Osteocyte (in vitro differentiated cells): ENCODE measurements around the gene PPP2R1A. TPM values are rescaled to one million over a fixed set of nuclear protein-coding genes. Genes with fewer than 3 reads are reported as not detected.

ENCODE experiments used
- DNase-seq: peaks from one replicate; pipeline ENCODE4 v3.0.0; 2021; ENCODE audit warnings: mixed read lengths; ENCODE audit not compliant: unreplicated experiment; ENCODE audit errors: extremely low spot score
- H3K27ac Mint-ChIP-seq: one replicate; pipeline ENCODE4 v1.8.0; 2021; ENCODE audit warnings: mild to moderate bottlenecking, mixed read lengths; ENCODE audit not compliant: unreplicated experiment
- H3K27me3 Mint-ChIP-seq: one replicate; pipeline ENCODE4 v1.8.0; 2021; ENCODE audit warnings: mixed read lengths; ENCODE audit not compliant: unreplicated experiment
- H3K36me3 Mint-ChIP-seq: one replicate; pipeline ENCODE4 v1.8.0; 2021; ENCODE audit warnings: mixed read lengths; ENCODE audit not compliant: unreplicated experiment
- H3K4me1 Mint-ChIP-seq: one replicate; pipeline ENCODE4 v1.8.0; 2021; ENCODE audit warnings: mixed read lengths; ENCODE audit not compliant: unreplicated experiment
- H3K4me3 Mint-ChIP-seq: one replicate; pipeline ENCODE4 v1.8.0; 2021; ENCODE audit warnings: mild to moderate bottlenecking, moderate library complexity, mixed read lengths; ENCODE audit not compliant: unreplicated experiment
- H3K9me3 Mint-ChIP-seq: one replicate; pipeline ENCODE4 v1.8.0; 2021; ENCODE audit warnings: mixed read lengths; ENCODE audit not compliant: unreplicated experiment
- CTCF ChIP-seq: fragments of 200-600 bp; sonication (generic); IDR thresholded peaks from 2 replicates; pipeline ENCODE4 v1.5.0; 2021; ENCODE audit warnings: antibody characterized with exemption, mild to moderate bottlenecking, moderate library complexity
- long read RNA-seq: library from polyadenylated mRNA; unstranded; transcript quantifications from one replicate; pipeline ENCODE4 v2.0.0, GENCODE V29; 2021
- total RNA-seq: library from RNA; stranded (reverse); gene quantifications from 2 replicates; pipeline ENCODE4 v1.2.1, GENCODE V29; 2021

PPP2R1A gene
- 257 and 269 TPM in 2 replicates for total RNA-seq
- long read RNA-seq, full-length matches to known transcripts: 334 of 396 reads
- long read RNA-seq, partial matches to known transcripts: 53 of 396 reads
- long read RNA-seq, other reads (novel, unspliced or antisense): 9 of 396 reads

DNA sequence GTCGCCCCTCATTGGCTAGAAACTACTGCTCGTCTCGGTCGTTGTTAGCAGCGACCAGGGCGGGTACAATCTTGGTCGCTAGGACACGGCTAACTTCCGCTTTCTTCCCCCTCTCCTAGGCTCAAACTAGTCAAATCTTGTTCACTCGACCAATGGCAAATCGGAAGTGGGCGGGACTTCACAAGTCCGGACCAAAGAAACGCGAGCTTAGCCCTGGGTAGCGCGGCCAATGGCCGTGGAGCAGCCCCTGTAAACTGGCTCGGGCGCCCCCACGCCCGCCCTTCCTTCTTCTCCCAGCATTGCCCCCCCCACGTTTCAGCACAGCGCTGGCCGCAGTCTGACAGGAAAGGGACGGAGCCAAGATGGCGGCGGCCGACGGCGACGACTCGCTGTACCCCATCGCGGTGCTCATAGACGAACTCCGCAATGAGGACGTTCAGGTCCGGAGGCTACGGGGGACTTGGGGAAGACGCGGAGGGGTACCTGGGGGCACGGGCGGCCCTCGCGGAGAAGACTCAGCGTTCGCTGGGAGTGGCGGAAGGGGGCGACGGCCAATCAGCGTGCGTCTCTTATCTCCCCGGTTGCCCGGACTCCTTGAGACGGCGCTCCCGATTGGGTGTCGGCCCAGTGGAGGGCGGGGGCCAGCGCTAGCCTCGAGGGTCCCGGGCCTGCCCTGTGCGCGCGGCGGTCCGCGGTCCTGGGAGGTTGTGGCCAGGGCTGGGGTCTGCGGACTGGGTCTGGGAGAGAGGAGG, at the start of gene PPP2R1A:
Gene PPP2R1A, plus strand, starts transcription at position 318 of the 752 bp plus-strand sequence. Its CDS starts 45 bp downstream, at position 363.
- H3K27ac Mint-ChIP-seq: peak within 1 kb of the TSS; percentile 100
- no peaks in the 10 kb centered on the region for H3K9me3 Mint-ChIP-seq
- peaks cover 37% of the 10 kb centered on the region for H3K4me1 Mint-ChIP-seq
- peaks cover 20% of the 10 kb centered on the region for H3K36me3 Mint-ChIP-seq
- H3K4me3 Mint-ChIP-seq: peak within 1 kb of the TSS; percentile 98
- no peaks in the 10 kb centered on the region for H3K27me3 Mint-ChIP-seq
- no peak for TF ChIP-seq CTCF
- DNase-seq: peak; percentile 99

GRCh38 chr19:52141203-52141602, 48.6 kb upstream of the PPP2R1A start:
- no peak for DNase-seq
- Mint-ChIP-seq H3K27me3 (no peaks in the 10 kb centered on the region), H3K4me1 (peaks cover 19% of the 10 kb centered on the region), H3K36me3 (peaks cover 17% of the 10 kb centered on the region), H3K4me3 (no peak overlapping the region), H3K9me3 (peaks cover 18% of the 10 kb centered on the region), H3K27ac (no peak overlapping the region)
- TF ChIP-seq CTCF: no peak

GRCh38 chr19:52142001-52142595, 47.8 kb upstream of the PPP2R1A start:
- H3K36me3 Mint-ChIP-seq: peaks cover 11% of the 10 kb centered on the region
- no peak overlapping the region for H3K4me3 Mint-ChIP-seq
- H3K9me3 Mint-ChIP-seq: peaks cover 26% of the 10 kb centered on the region
- H3K4me1 Mint-ChIP-seq: peaks cover 19% of the 10 kb centered on the region
- no peak for DNase-seq
- no peak for TF ChIP-seq CTCF
- no peak overlapping the region for H3K27ac Mint-ChIP-seq
- no peaks in the 10 kb centered on the region for H3K27me3 Mint-ChIP-seq

DNA sequence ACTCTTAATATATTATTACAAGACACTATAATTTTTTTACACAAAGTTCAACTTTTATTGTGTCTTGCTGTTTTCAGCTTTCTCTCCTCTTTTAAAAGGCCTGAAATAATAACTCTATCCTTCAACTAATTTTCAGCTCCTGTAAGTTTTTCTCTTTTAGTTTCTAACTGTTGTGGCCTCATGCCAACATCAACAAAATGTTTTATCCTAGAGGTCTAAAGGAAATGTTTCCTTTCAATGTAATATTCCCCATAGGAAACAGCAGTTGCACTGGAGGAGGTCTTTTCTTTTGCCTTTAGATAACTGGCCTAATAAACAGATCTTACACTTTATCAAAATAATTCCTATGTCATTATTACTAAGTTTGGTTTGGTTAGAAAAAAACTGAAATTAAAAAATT, 41.6 kb upstream of the PPP2R1A start:
- peaks cover 17% of the 10 kb centered on the region for H3K36me3 Mint-ChIP-seq
- peaks cover 2% of the 10 kb centered on the region for H3K4me1 Mint-ChIP-seq
- no peak overlapping the region for H3K27ac Mint-ChIP-seq
- DNase-seq: no peak
- H3K9me3 Mint-ChIP-seq: peaks cover 35% of the 10 kb centered on the region
- no peak overlapping the region for H3K4me3 Mint-ChIP-seq
- no peaks in the 10 kb centered on the region for H3K27me3 Mint-ChIP-seq
- no peak for TF ChIP-seq CTCF
